Caco-2 (cell line): ENCODE results near the gene NOP16. TPM values are rescaled to one million over a fixed set of nuclear protein-coding genes. Genes with fewer than 3 reads are reported as not detected.
A peak's percentile ranks its signal among the peaks of the same experiment; 100 is the strongest.

Experiments used
- BruUV-seq: library from RNA; stranded (reverse); fragments of 400-500 nt; replicated peaks from 2 replicates; lab custom pipeline; 2021; lab: Mats Ljungman, UMichigan
- CTCF ChIA-PET: fragments of 300-600 bp; sonication (Branson Sonifier 250); formaldehyde crosslinking; loops from one replicate; lab custom pipeline; 2022; ENCODE audit warnings: antibody characterized with exemption; lab: Charles Lee
- POLR2A ChIA-PET: fragments of 300-600 bp; sonication (Branson Sonifier 250); formaldehyde crosslinking; loops from one replicate; lab custom pipeline; 2022; ENCODE audit warnings: antibody characterized with exemption; lab: Charles Lee
- DNase-seq, 2 experiments: peaks; one replicate each; pipeline versions ENCODE4 v3.0.0 to v3.0.0-alpha.2; 2020 to 2022
- H3K27me3 ChIP-seq: replicated peaks from 2 replicates; pipeline ENCODE4 v1.6.0; 2011; ENCODE audit warnings: low read length; ENCODE audit not compliant: control insufficient read depth, insufficient read depth
- H3K36me3 ChIP-seq: 2 replicates; pipeline ENCODE4 v1.5.1; 2011; ENCODE audit warnings: low read length; ENCODE audit not compliant: control insufficient read depth, insufficient read depth
- H3K4me1 ChIP-seq: fragments of 250-450 bp; sonication (Bioruptor Pico); 2 replicates; pipeline ENCODE4 v1.5.1; 2020; ENCODE audit warnings: mild to moderate bottlenecking
- H3K4me3 ChIP-seq: 2 replicates; pipeline ENCODE4 v1.5.1; 2011; ENCODE audit warnings: low read depth, mild to moderate bottlenecking, control low read depth, low read length
- H3K9me3 ChIP-seq: fragments of 250-450 bp; sonication (Bioruptor Pico); 2 replicates; pipeline ENCODE4 v1.5.1; 2020; ENCODE audit warnings: mild to moderate bottlenecking, moderate library complexity
- H3K27ac Mint-ChIP-seq: one replicate; pipeline ENCODE4 v1.8.0; 2022; ENCODE audit warnings: mixed read lengths; ENCODE audit not compliant: unreplicated experiment
- H3K27me3 Mint-ChIP-seq: one replicate; pipeline ENCODE4 v1.8.0; 2022; ENCODE audit warnings: mixed read lengths; ENCODE audit not compliant: insufficient read depth, unreplicated experiment
- H3K36me3 Mint-ChIP-seq: one replicate; pipeline ENCODE4 v1.8.0; 2022; ENCODE audit warnings: mild to moderate bottlenecking, mixed read lengths; ENCODE audit not compliant: insufficient read depth, unreplicated experiment
- H3K4me1 Mint-ChIP-seq: one replicate; pipeline ENCODE4 v1.8.0; 2022; ENCODE audit warnings: low read depth, mixed read lengths; ENCODE audit not compliant: unreplicated experiment
- H3K4me3 Mint-ChIP-seq: one replicate; pipeline ENCODE4 v1.8.0; 2022; ENCODE audit warnings: mild to moderate bottlenecking, moderate library complexity, mixed read lengths; ENCODE audit not compliant: unreplicated experiment
- H3K9me3 Mint-ChIP-seq: one replicate; pipeline ENCODE4 v1.8.0; 2022; ENCODE audit warnings: mixed read lengths; ENCODE audit not compliant: unreplicated experiment
- intact Hi-C: fragments of 100-400 bp; cut with micrococcal nuclease; formaldehyde crosslinking; loops from one replicate; pipeline ENCODE4 v1.10.0; 2022; ENCODE audit not compliant: unreplicated experiment
- total RNA-seq: library from RNA; stranded (reverse); gene quantifications from 2 replicates; pipeline ENCODE4 v1.2.3, GENCODE V29; 2022
- TF ChIP-seq, protein P1 (sequence below), 2 experiments: fragments of 200-600 bp in 1 of 2; IDR thresholded peaks; 1 replicate in 1 of 2; 2 replicates in 1 of 2; pipeline versions ENCODE4 v1.5.1 to v1.8.0; 2011 to 2022; ENCODE audit warnings: antibody characterized with exemption in 1 of 2, control low read depth in 1 of 2, inconsistent platforms in 1 of 2, low read depth in 1 of 2, low read length in 1 of 2, mild to moderate bottlenecking in 1 of 2, moderate library complexity in 1 of 2; ENCODE audit not compliant: insufficient read depth in 1 of 2, severe bottlenecking in 1 of 2, unreplicated experiment in 1 of 2

The NOP16 gene
- total RNA-seq, 1 experiment from 2014 or later, result 48.0 TPM

DNA sequence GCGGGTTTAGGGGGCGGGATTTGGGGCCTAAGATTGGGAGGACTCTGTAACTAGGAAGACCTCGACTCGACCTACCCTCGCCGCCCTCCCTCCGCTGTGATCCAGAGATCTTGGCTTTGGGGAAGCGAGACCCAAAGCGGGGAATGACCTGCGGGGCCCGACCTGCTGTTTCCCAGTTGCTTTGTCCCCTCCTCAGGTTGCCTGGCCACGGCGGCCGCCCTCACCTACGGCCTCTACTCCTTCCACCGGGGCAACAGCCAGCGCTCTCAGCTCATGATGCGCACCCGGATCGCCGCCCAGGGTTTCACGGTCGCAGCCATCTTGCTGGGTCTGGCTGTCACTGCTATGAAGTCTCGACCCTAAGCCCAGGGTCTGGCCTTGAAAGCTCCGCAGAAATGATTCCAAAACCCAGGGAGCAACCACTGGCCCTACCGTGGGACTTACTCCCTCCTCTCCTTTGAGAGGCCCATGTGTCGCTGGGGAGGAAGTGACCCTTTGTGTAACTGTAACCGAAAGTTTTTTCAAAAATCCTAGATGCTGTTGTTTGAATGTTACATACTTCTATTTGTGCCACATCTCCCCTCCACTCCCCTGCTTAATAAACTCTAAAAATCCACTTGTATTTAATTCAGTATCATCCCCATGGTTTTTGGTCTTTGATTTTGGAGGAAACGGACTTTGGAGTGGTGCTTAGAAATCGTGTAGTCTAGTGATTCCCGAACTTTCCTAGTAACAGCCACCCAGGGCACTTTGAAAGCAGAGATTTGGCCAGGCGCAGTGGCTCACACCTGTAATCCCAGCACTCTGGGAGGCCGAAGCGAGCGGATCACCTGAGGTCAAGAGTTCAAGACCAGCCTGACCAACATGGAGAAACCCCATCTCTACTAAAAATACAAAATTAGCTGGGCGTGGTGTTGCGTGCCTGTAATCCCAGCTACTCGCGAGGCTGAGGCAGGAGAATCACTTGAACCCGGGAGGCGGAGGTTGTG, 1.0 kb upstream of the NOP16 start:
- ChIA-PET POLR2A (interaction anchor here (0.6 to 1.8 kb wide), 3 partner anchors 15 to 148 kb away, joined by 3 to 6 read pairs (median 3); partner anchors contain the start of gene KIAA1191), CTCF (interaction anchor here (0.6 kb wide), 1 partner anchor 58 kb away, joined by 3 read pairs; the partner anchor contains the start of gene FAF2)
- peaks cover 66% of the 10 kb centered on the region for H3K36me3 Mint-ChIP-seq
- Histone ChIP-seq H3K36me3 (no peaks in the 10 kb centered on the region), H3K4me3 (peak overlapping the region; percentile 88), H3K4me1 (peaks cover 4% of the 10 kb centered on the region; the same call in 1 of the 2 replicates), H3K27me3 (no peaks in the 10 kb centered on the region), H3K9me3 (no peaks in the 10 kb centered on the region)
- peak overlapping the region; percentile 98 for H3K27ac Mint-ChIP-seq
- BruUV-seq, result TSS peak; percentile 98
- intact Hi-C loops, result loop anchor here (1.0 to 2.0 kb wide), 3 partner anchors 28 to 149 kb away; partner anchors contain the start of genes FAF2 and KIAA1191
- TF ChIP-seq, protein P1, sequence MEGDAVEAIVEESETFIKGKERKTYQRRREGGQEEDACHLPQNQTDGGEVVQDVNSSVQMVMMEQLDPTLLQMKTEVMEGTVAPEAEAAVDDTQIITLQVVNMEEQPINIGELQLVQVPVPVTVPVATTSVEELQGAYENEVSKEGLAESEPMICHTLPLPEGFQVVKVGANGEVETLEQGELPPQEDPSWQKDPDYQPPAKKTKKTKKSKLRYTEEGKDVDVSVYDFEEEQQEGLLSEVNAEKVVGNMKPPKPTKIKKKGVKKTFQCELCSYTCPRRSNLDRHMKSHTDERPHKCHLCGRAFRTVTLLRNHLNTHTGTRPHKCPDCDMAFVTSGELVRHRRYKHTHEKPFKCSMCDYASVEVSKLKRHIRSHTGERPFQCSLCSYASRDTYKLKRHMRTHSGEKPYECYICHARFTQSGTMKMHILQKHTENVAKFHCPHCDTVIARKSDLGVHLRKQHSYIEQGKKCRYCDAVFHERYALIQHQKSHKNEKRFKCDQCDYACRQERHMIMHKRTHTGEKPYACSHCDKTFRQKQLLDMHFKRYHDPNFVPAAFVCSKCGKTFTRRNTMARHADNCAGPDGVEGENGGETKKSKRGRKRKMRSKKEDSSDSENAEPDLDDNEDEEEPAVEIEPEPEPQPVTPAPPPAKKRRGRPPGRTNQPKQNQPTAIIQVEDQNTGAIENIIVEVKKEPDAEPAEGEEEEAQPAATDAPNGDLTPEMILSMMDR (IDR thresholded peaks at IDR 0.05; ENCODE audit: insufficient read depth in 1 of 2, low read depth in 1 of 2, low read length in 1 of 2, severe bottlenecking in 1 of 2, unreplicated experiment in 1 of 2), result no peak
- H3K9me3 Mint-ChIP-seq, result no peaks in the 10 kb centered on the region
- no peaks in the 10 kb centered on the region for H3K27me3 Mint-ChIP-seq
- peak overlapping the region; percentile 87 for H3K4me3 Mint-ChIP-seq
- no peak for DNase-seq
- no peaks in the 10 kb centered on the region for H3K4me1 Mint-ChIP-seq

DNA sequence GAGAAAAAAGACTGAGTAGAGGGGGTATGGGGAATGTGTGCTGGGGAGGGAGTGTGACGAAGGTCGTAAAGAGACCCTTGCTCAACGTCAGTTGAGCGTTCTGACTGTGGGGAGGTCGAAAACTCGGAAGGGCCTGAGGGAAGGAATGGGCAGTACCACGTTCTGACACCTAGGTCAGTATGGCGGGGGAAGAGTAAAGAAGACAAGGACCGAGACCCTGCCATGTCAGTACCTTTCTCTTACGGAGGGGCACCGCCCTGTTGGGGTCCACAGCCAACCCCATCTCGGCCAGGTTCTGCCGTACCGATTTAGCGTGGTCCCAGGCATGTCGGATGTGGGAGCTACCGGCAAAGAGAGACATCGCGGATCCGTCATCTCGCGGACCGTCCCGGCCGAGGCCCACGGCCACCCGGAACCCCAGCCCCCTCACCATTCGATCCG, 375 bp downstream of the NOP16 start:
- BruUV-seq, result TSS peak; percentile 43
- peak; percentile 54 to 63 for DNase-seq
- Histone ChIP-seq H3K4me3 (peak overlapping the region; percentile 88), H3K36me3 (no peaks in the 10 kb centered on the region), H3K27me3 (no peaks in the 10 kb centered on the region), H3K4me1 (peaks cover 4% of the 10 kb centered on the region; the same call in 1 of the 2 replicates), H3K9me3 (no peaks in the 10 kb centered on the region)
- H3K4me1 Mint-ChIP-seq, result no peaks in the 10 kb centered on the region
- peaks cover 80% of the 10 kb centered on the region for H3K36me3 Mint-ChIP-seq
- H3K9me3 Mint-ChIP-seq, result no peaks in the 10 kb centered on the region
- POLR2A ChIA-PET, result interaction anchor here (0.6 to 1.8 kb wide), 4 partner anchors 9 to 159 kb away, joined by 3 to 14 read pairs (median 4); partner anchors contain the start of genes KIAA1191 and RNF44
- intact Hi-C loops, result loop anchor here (2.0 kb wide), 1 partner anchor 61 kb away; the partner anchor contains the start of gene FAF2
- TF ChIP-seq, protein P1 (IDR thresholded peaks at IDR 0.05; ENCODE audit: insufficient read depth in 1 of 2, low read depth in 1 of 2, low read length in 1 of 2, severe bottlenecking in 1 of 2, unreplicated experiment in 1 of 2), result no peak
- H3K27me3 Mint-ChIP-seq, result no peaks in the 10 kb centered on the region
- peak overlapping the region; percentile 87 for H3K4me3 Mint-ChIP-seq
- CTCF ChIA-PET, result interaction anchor here (1.2 kb wide), 1 partner anchor 658 kb away, joined by 5 read pairs; no protein-coding TSS in a partner anchor
- H3K27ac Mint-ChIP-seq, result peak overlapping the region; percentile 98
